OCI-LY3 (cell line): ENCODE data around the gene ESYT2.

Source experiments
- EZH2phosphoT487 ChIP-seq: fragments of 200-600 bp; shearing (Covaris generic); IDR thresholded peaks from 2 replicates; pipeline ENCODE4 v1.6.1; 2018; ENCODE audit warnings: antibody characterized with exemption, mixed run types, low read depth
- TF ChIP-seq, protein P1 (sequence below): fragments of 200-600, 300-600 bp; sonication (generic); IDR thresholded peaks from 2 replicates; pipeline ENCODE4 v1.5.1; 2014; ENCODE audit warnings: antibody characterized with exemption, low read length, low read depth

DNA sequence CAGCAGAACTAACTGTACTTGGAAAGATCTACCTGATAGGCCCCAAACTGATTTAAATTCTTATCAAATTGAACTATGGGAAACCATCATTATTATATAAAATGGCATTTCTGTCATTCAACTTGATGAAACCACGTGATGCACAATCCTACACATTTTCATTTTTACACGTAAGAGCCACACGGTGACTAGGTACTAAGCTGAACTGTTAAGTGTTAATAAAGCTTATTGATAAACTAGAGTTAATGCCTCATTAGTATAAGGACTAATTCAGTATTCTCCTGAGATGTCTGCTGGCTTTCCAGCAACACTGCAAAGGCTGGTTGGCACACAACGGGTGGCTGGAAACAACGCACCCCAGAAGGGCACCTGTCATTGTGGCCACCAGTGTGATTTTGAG, 129.3 kb downstream of the ESYT2 start:
- TF ChIP-seq, protein P1, sequence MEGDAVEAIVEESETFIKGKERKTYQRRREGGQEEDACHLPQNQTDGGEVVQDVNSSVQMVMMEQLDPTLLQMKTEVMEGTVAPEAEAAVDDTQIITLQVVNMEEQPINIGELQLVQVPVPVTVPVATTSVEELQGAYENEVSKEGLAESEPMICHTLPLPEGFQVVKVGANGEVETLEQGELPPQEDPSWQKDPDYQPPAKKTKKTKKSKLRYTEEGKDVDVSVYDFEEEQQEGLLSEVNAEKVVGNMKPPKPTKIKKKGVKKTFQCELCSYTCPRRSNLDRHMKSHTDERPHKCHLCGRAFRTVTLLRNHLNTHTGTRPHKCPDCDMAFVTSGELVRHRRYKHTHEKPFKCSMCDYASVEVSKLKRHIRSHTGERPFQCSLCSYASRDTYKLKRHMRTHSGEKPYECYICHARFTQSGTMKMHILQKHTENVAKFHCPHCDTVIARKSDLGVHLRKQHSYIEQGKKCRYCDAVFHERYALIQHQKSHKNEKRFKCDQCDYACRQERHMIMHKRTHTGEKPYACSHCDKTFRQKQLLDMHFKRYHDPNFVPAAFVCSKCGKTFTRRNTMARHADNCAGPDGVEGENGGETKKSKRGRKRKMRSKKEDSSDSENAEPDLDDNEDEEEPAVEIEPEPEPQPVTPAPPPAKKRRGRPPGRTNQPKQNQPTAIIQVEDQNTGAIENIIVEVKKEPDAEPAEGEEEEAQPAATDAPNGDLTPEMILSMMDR: no peak
- no peak for TF ChIP-seq EZH2phosphoT487
